WTC11 (cell line): ENCODE measurements around the gene PTH1R. TPM values are rescaled to one million over a fixed set of nuclear protein-coding genes. Genes with fewer than 3 reads are reported as not detected.

Experiments used
- ATAC-seq: fragments of 200-7000 bp; cut with Tn5 transposase; 2 replicates; pipeline ENCODE4 v1.10.0; 2021; ENCODE audit warnings: mild to moderate bottlenecking, moderate library complexity
- CTCF ChIA-PET: fragments of 300-600 bp; sonication (Branson Sonifier 250); formaldehyde crosslinking; loops from one replicate; lab custom pipeline; 2021; ENCODE audit warnings: antibody characterized with exemption; lab: Charles Lee
- POLR2A ChIA-PET: fragments of 350-600 bp; sonication (Branson Sonifier 250); formaldehyde crosslinking; loops from one replicate; lab custom pipeline; 2021; ENCODE audit warnings: antibody characterized with exemption; lab: Charles Lee
- DNase-seq: peaks from one replicate; pipeline ENCODE4 v3.0.0; 2021; ENCODE audit warnings: low spot score
- H3K27ac Mint-ChIP-seq: 2 replicates; pipeline ENCODE4 v1.8.0; 2021; ENCODE audit warnings: mixed read lengths
- H3K27me3 Mint-ChIP-seq: 2 replicates; pipeline ENCODE4 v1.8.0; 2021; ENCODE audit warnings: low read depth, mild to moderate bottlenecking, moderate library complexity, mixed read lengths
- H3K36me3 Mint-ChIP-seq: 2 replicates; pipeline ENCODE4 v1.8.0; 2021; ENCODE audit warnings: mixed read lengths
- H3K4me1 Mint-ChIP-seq: 2 replicates; pipeline ENCODE4 v1.8.0; 2022; ENCODE audit warnings: mixed read lengths
- H3K4me3 Mint-ChIP-seq: 2 replicates; pipeline ENCODE4 v1.8.0; 2021; ENCODE audit warnings: mild to moderate bottlenecking, moderate library complexity, mixed read lengths
- H3K9me3 Mint-ChIP-seq: 2 replicates; pipeline ENCODE4 v1.8.0; 2021; ENCODE audit warnings: mixed read lengths
- CREM ChIP-seq: sonication (generic); formaldehyde crosslinking; IDR thresholded peaks from 2 replicates; pipeline ENCODE4 v1.8.1; 2022; ENCODE audit warnings: mild to moderate bottlenecking, missing genetic modification reagents, moderate library complexity
- ESRRA ChIP-seq: sonication (generic); formaldehyde crosslinking; IDR thresholded peaks from 2 replicates; pipeline ENCODE4 v1.8.1; 2022; ENCODE audit warnings: mild to moderate bottlenecking, missing genetic modification reagents, borderline replicate concordance
- GABPB1 ChIP-seq: sonication (generic); formaldehyde crosslinking; IDR thresholded peaks from 2 replicates; pipeline ENCODE4 v1.8.1; 2023; ENCODE audit warnings: mild to moderate bottlenecking, missing genetic modification reagents
- HMGA2 ChIP-seq: fragments of 250-450 bp; sonication (Bioruptor Pico); IDR thresholded peaks from 2 replicates; pipeline ENCODE4 v1.4.0; 2021; ENCODE audit warnings: mild to moderate bottlenecking, moderate library complexity
- JUN ChIP-seq: sonication (generic); formaldehyde crosslinking; IDR thresholded peaks from 2 replicates; pipeline ENCODE4 v1.8.0; 2023; ENCODE audit warnings: mild to moderate bottlenecking, missing genetic modification reagents
- KAT7 ChIP-seq: sonication (generic); formaldehyde crosslinking; IDR thresholded peaks from 2 replicates; pipeline ENCODE4 v1.8.1; 2023; ENCODE audit warnings: missing genetic modification reagents, mild to moderate bottlenecking, borderline replicate concordance
- OVOL2 ChIP-seq: fragments of 250-450 bp; sonication (Bioruptor Pico); IDR thresholded peaks from 2 replicates; pipeline ENCODE4 v1.9.0; 2021; ENCODE audit warnings: mild to moderate bottlenecking, borderline replicate concordance
- RELA ChIP-seq: sonication (generic); formaldehyde crosslinking; IDR thresholded peaks from 2 replicates; pipeline ENCODE4 v1.8.1; 2022; ENCODE audit warnings: missing genetic modification reagents, mild to moderate bottlenecking, borderline replicate concordance
- SMAD3 ChIP-seq: sonication (generic); formaldehyde crosslinking; IDR thresholded peaks from 2 replicates; pipeline ENCODE4 v1.8.0; 2022; ENCODE audit warnings: missing genetic modification reagents, mild to moderate bottlenecking, borderline replicate concordance
- ZNF317 ChIP-seq: sonication (generic); formaldehyde crosslinking; IDR thresholded peaks from 2 replicates; pipeline ENCODE4 v1.8.1; 2023; ENCODE audit warnings: low read depth, mild to moderate bottlenecking, moderate library complexity, missing genetic modification reagents, borderline replicate concordance
- ZNF671 ChIP-seq: fragments of 250-450 bp; sonication (Bioruptor Pico); IDR thresholded peaks from 2 replicates; pipeline ENCODE4 v1.8.0; 2021; ENCODE audit warnings: mild to moderate bottlenecking
- total RNA-seq: library from RNA; stranded (reverse); gene quantifications from 3 replicates; pipeline ENCODE4 v1.2.3, GENCODE V29; 2021
- TF ChIP-seq, protein P1 (sequence below): sonication (generic); formaldehyde crosslinking; IDR thresholded peaks from 2 replicates; pipeline ENCODE4 v1.8.0; 2022; ENCODE audit warnings: missing genetic modification reagents
- TF ChIP-seq, protein P2 (sequence below): sonication (generic); formaldehyde crosslinking; IDR thresholded peaks from 2 replicates; pipeline ENCODE4 v1.8.0; 2022; ENCODE audit warnings: mild to moderate bottlenecking, missing genetic modification reagents
- TF ChIP-seq, protein P3 (sequence below): sonication (generic); formaldehyde crosslinking; IDR thresholded peaks from 2 replicates; pipeline ENCODE4 v1.8.1; 2022; ENCODE audit warnings: missing genetic modification reagents, borderline replicate concordance
- TF ChIP-seq, protein P4 (sequence below): sonication (generic); formaldehyde crosslinking; conservative IDR thresholded peaks from 2 replicates; pipeline ENCODE4 v1.8.1; 2023; ENCODE audit warnings: mild to moderate bottlenecking, low read depth, missing genetic modification reagents, moderate library complexity

PTH1R gene
- total RNA-seq, 1 experiment from 2014 or later: 12.0 TPM

DNA sequence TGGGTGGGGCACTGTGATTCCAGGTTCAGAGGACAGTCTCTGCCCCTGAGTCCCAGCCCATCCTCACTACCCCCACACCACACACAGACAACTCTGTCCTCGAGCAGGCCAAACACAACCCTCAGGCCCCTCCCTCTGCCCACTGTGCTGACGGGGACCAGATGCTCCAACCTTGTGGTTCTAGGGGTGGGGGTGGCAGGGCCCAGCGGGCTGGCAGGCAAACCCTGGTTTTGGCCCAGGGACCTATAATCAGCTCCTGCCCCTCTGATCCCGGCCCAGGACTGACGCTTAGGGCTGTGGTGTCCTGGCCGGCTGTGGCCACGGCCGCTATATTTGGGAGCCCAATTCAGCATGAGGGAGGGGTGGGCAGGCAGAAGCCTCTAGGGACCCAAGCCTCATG is 9.2 kb upstream of the PTH1R start:
- peaks cover 6% of the 10 kb centered on the region for H3K27me3 Mint-ChIP-seq
- POLR2A ChIA-PET: no interaction called here
- no peak for TF ChIP-seq KAT7
- TF ChIP-seq, all 79 proteins: peak for 0
- ATAC-seq (no peak), DNase-seq (no peak)
- CTCF ChIA-PET: interaction anchor here (0.6 to 4.4 kb wide), 7 partner anchors 18 to 292 kb away, joined by 3 to 39 read pairs (median 5); no protein-coding TSS in a partner anchor
- H3K9me3 Mint-ChIP-seq: no peaks in the 10 kb centered on the region
- no peak overlapping the region for H3K27ac Mint-ChIP-seq
- no peaks in the 10 kb centered on the region for H3K36me3 Mint-ChIP-seq
- no peaks in the 10 kb centered on the region for H3K4me1 Mint-ChIP-seq
- H3K4me3 Mint-ChIP-seq: no peak overlapping the region

DNA sequence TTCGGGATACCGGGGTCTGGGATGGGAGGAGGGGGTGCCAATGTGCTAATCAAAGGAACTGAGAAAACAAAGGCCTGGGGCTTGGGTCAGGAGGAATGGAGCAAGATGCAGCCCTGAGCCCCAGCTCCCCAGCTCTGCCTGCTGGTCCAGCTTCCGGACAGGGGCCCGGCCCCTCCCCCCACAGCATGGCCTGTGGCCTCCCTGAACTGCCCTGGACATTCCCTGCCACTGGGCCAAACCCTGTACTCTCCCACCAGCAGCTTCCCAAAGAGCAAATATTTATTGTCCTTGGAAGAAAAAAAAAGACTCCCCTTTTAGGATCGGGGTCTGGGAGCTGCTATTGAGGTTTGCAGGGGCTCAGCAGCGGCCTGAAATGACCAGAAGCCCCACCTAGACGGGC is 8.6 kb upstream of the PTH1R start:
- POLR2A ChIA-PET: no interaction called here
- CTCF ChIA-PET: interaction anchor here (0.6 to 4.4 kb wide), 5 partner anchors 25 to 419 kb away, joined by 3 to 39 read pairs (median 4); no protein-coding TSS in a partner anchor
- ATAC-seq: no peak
- Mint-ChIP-seq H3K9me3 (no peaks in the 10 kb centered on the region), H3K4me3 (no peak overlapping the region), H3K27ac (no peak overlapping the region), H3K4me1 (0 out of 2 replicates have a peak, but pooled peaks cover under 1% of the 10 kb centered on the region), H3K36me3 (no peaks in the 10 kb centered on the region), H3K27me3 (peaks cover 12% of the 10 kb centered on the region)
- TF ChIP-seq GABPB1 (CRISPR knock-in tag): no peak
- TF ChIP-seq, protein P1, sequence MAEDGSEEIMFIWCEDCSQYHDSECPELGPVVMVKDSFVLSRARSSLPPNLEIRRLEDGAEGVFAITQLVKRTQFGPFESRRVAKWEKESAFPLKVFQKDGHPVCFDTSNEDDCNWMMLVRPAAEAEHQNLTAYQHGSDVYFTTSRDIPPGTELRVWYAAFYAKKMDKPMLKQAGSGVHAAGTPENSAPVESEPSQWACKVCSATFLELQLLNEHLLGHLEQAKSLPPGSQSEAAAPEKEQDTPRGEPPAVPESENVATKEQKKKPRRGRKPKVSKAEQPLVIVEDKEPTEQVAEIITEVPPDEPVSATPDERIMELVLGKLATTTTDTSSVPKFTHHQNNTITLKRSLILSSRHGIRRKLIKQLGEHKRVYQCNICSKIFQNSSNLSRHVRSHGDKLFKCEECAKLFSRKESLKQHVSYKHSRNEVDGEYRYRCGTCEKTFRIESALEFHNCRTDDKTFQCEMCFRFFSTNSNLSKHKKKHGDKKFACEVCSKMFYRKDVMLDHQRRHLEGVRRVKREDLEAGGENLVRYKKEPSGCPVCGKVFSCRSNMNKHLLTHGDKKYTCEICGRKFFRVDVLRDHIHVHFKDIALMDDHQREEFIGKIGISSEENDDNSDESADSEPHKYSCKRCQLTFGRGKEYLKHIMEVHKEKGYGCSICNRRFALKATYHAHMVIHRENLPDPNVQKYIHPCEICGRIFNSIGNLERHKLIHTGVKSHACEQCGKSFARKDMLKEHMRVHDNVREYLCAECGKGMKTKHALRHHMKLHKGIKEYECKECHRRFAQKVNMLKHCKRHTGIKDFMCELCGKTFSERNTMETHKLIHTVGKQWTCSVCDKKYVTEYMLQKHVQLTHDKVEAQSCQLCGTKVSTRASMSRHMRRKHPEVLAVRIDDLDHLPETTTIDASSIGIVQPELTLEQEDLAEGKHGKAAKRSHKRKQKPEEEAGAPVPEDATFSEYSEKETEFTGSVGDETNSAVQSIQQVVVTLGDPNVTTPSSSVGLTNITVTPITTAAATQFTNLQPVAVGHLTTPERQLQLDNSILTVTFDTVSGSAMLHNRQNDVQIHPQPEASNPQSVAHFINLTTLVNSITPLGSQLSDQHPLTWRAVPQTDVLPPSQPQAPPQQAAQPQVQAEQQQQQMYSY (CRISPR knock-in tag): no peak
- no peak for TF ChIP-seq RELA
- TF ChIP-seq SMAD3: no peak
- TF ChIP-seq, protein P2, sequence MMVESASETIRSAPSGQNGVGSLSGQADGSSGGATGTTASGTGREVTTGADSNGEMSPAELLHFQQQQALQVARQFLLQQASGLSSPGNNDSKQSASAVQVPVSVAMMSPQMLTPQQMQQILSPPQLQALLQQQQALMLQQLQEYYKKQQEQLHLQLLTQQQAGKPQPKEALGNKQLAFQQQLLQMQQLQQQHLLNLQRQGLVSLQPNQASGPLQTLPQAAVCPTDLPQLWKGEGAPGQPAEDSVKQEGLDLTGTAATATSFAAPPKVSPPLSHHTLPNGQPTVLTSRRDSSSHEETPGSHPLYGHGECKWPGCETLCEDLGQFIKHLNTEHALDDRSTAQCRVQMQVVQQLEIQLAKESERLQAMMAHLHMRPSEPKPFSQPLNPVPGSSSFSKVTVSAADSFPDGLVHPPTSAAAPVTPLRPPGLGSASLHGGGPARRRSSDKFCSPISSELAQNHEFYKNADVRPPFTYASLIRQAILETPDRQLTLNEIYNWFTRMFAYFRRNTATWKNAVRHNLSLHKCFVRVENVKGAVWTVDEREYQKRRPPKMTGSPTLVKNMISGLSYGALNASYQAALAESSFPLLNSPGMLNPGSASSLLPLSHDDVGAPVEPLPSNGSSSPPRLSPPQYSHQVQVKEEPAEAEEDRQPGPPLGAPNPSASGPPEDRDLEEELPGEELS (CRISPR knock-in tag): no peak
- TF ChIP-seq ESRRA: no peak
- TF ChIP-seq CREM (CRISPR knock-in tag): no peak
- no peak for TF ChIP-seq ZNF317
- TF ChIP-seq, protein P3, sequence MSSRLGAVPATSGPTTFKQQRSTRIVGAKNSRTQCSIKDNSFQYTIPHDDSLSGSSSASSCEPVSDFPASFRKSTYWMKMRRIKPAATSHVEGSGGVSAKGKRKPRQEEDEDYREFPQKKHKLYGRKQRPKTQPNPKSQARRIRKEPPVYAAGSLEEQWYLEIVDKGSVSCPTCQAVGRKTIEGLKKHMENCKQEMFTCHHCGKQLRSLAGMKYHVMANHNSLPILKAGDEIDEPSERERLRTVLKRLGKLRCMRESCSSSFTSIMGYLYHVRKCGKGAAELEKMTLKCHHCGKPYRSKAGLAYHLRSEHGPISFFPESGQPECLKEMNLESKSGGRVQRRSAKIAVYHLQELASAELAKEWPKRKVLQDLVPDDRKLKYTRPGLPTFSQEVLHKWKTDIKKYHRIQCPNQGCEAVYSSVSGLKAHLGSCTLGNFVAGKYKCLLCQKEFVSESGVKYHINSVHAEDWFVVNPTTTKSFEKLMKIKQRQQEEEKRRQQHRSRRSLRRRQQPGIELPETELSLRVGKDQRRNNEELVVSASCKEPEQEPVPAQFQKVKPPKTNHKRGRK (CRISPR knock-in tag): no peak
- no peak for TF ChIP-seq JUN (CRISPR knock-in tag)
- no peak for TF ChIP-seq HMGA2 (CRISPR knock-in tag)
- TF ChIP-seq, protein P4, sequence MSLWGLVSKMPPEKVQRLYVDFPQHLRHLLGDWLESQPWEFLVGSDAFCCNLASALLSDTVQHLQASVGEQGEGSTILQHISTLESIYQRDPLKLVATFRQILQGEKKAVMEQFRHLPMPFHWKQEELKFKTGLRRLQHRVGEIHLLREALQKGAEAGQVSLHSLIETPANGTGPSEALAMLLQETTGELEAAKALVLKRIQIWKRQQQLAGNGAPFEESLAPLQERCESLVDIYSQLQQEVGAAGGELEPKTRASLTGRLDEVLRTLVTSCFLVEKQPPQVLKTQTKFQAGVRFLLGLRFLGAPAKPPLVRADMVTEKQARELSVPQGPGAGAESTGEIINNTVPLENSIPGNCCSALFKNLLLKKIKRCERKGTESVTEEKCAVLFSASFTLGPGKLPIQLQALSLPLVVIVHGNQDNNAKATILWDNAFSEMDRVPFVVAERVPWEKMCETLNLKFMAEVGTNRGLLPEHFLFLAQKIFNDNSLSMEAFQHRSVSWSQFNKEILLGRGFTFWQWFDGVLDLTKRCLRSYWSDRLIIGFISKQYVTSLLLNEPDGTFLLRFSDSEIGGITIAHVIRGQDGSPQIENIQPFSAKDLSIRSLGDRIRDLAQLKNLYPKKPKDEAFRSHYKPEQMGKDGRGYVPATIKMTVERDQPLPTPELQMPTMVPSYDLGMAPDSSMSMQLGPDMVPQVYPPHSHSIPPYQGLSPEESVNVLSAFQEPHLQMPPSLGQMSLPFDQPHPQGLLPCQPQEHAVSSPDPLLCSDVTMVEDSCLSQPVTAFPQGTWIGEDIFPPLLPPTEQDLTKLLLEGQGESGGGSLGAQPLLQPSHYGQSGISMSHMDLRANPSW (CRISPR knock-in tag): no peak
- no peak for TF ChIP-seq ZNF671 (CRISPR knock-in tag)
- TF ChIP-seq OVOL2 (CRISPR knock-in tag): no peak
- DNase-seq: no peak
